ENCODE data around the gene MAGEA9B.
"Not testable (repeated sequence)": the region's sequence is repeated elsewhere in the genome, so short reads cannot be mapped to it uniquely, and the experiment has no call there.

The MAGEA9B gene

GRCh38 chrX:149570668-149571067 lies 16.6 kb downstream of the MAGEA9B start:
- DNase-seq = no peak

GRCh38 chrX:149569770-149570169 lies 17.5 kb downstream of the MAGEA9B start:
- DNase-seq = no peak

GRCh38 chrX:149568701-149569296 lies 18.5 kb downstream of the MAGEA9B start:
- DNase-seq = no peak

GRCh38 chrX:149567621-149568417 lies 19.4 kb downstream of the MAGEA9B start:
- DNase-seq = no peak

- DNase-seq = no peak
Measured at GRCh38 chrX:149563359-149563758, 23.9 kb downstream of the MAGEA9B start.

GRCh38 chrX:149555251-149555650 lies 32.0 kb downstream of the MAGEA9B start:
- not testable (repeated sequence) for DNase-seq

- not testable (repeated sequence) for DNase-seq
Measured at GRCh38 chrX:149551939-149552248, 35.4 kb downstream of the MAGEA9B start.

- DNase-seq = not testable (repeated sequence)
Measured at GRCh38 chrX:149551245-149551938, 35.9 kb downstream of the MAGEA9B start.

GRCh38 chrX:149550454-149550853 lies 36.8 kb downstream of the MAGEA9B start:
- not testable (repeated sequence) for DNase-seq

GRCh38 chrX:149549701-149550100 lies 37.6 kb downstream of the MAGEA9B start, which contains the start of gene HSFX3:
Gene HSFX3, minus strand, starts transcription at chrX:149549924. Its CDS starts 72 bp downstream, at chrX:149549852.
- DNase-seq = not testable (repeated sequence)

- DNase-seq = not testable (repeated sequence)
Measured at GRCh38 chrX:149547782-149548181, 39.5 kb downstream of the MAGEA9B start.

GRCh38 chrX:149546962-149547361 lies 40.3 kb downstream of the MAGEA9B start:
- not testable (repeated sequence) for DNase-seq

GRCh38 chrX:149545545-149546543 lies 41.4 kb downstream of the MAGEA9B start:
- not testable (repeated sequence) for DNase-seq

- no peak for DNase-seq
Measured at GRCh38 chrX:149541521-149542047, 45.7 kb downstream of the MAGEA9B start.

GRCh38 chrX:149540621-149541520 lies 46.4 kb downstream of the MAGEA9B start, which contains the start of gene EOLA1:
Gene EOLA1, plus strand, starts transcription at chrX:149541012. Its CDS starts 4,619 bp downstream, at chrX:149545631.
- peak; percentile 91 for DNase-seq

GRCh38 chrX:149540131-149540620 lies 47.1 kb downstream of the MAGEA9B start:
- DNase-seq = peak; percentile 74

- DNase-seq = peak; percentile 86
Measured at GRCh38 chrX:149539283-149540130, 47.8 kb downstream of the MAGEA9B start.

GRCh38 chrX:149537474-149537873 lies 49.8 kb downstream of the MAGEA9B start:
- not testable (repeated sequence) for DNase-seq

GRCh38 chrX:149534926-149535602 lies 52.2 kb downstream of the MAGEA9B start:
- not testable (repeated sequence) for DNase-seq

Measured in NCI-H446 treated with DMSO at 0.1 percent for 48 hours (cell line).